Subcutaneous abdominal adipose tissue (tissue), 5 donors: ENCODE measurements around the gene SAMD10.
A peak's percentile ranks its signal among the peaks of the same experiment; 100 is the strongest.

ENCODE experiments used
- H3K27ac ChIP-seq: one replicate; pipeline ENCODE4 v1.7.0; 2013; ENCODE audit warnings: low read depth, mild to moderate bottlenecking, inconsistent platforms, low read length, moderate library complexity
- H3K27me3 ChIP-seq, 5 donors: one replicate each; pipeline ENCODE4 v1.7.0; 2013; ENCODE audit warnings: low read length in 5 of 5, inconsistent platforms in 1 of 5; ENCODE audit not compliant: control insufficient read depth in 5 of 5, insufficient read depth in 4 of 5
- H3K36me3 ChIP-seq, 5 donors: one replicate each; pipeline ENCODE4 v1.7.0; 2013; ENCODE audit warnings: low read length in 5 of 5; ENCODE audit not compliant: control insufficient read depth in 5 of 5, insufficient read depth in 5 of 5
- H3K4me1 ChIP-seq, 5 donors: one replicate each; pipeline ENCODE4 v1.7.0; 2013; ENCODE audit warnings: low read length in 5 of 5, mild to moderate bottlenecking in 3 of 5, moderate library complexity in 1 of 5; ENCODE audit not compliant: control insufficient read depth in 5 of 5, insufficient read depth in 5 of 5
- H3K4me3 ChIP-seq, 5 donors: one replicate each; pipeline ENCODE4 v1.7.0; 2013; ENCODE audit warnings: low read length in 5 of 5, low read depth in 1 of 5
- H3K9ac ChIP-seq, 5 donors: one replicate each; pipeline ENCODE4 v1.7.0; 2013; ENCODE audit warnings: low read length in 5 of 5, mild to moderate bottlenecking in 4 of 5, moderate library complexity in 3 of 5
- H3K9me3 ChIP-seq, 5 donors: one replicate each; pipeline ENCODE4 v1.7.0; 2013; ENCODE audit warnings: low read length in 5 of 5; ENCODE audit not compliant: control insufficient read depth in 5 of 5
- donor health status: healthy.
- donor health status: healthy.
- donor health status: healthy.
- donor health status: healthy.
- donor health status: healthy.

The SAMD10 gene

DNA sequence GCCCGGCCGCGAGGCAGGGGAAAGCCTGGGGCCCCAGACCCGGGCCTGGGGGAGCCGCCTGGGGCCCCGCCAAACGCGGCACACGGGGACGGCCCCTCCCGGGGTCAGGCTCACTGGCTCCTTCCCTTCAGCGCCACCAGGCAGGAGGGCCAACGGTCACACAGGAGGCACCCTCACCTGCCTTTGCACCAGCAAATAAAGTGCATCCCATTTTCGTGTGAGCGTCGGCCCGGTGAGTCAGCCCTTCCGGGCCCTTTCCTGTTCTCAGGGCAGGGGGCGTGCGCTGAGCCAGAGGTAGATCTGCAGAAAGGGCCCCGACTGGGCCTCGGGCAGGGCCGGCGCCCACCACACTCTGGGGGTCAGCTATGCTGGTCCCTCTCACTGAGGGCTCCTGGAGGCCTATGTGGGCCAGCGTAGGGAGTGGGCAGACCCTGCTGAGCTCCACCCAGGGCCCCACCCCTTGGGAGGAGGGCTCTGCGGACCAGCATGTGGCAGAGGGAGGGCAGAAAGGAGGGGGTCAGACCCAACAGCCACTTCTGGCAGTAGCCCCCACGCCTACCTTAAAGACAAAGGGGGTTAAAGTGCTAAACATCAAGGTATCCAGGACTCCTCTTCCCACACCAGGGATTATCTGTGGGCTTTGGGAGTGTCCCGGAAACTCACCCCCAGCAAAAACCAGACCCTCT is 22.3 kb downstream of the SAMD10 start:
- H3K36me3 ChIP-seq, result peaks cover 0 to 36% (median 25%) of the 10 kb centered on the region in 5 donors
- peak overlapping the region; percentile 74 for H3K27ac ChIP-seq
- H3K9me3 ChIP-seq, result no peaks in the 10 kb centered on the region
- H3K4me3 ChIP-seq, result peak overlapping the region in 4 of 5 donors; percentile 53 to 92 (median 61)
- H3K9ac ChIP-seq, result peak overlapping the region in 4 of 5 donors; percentile 26 to 60 (median 42)
- H3K27me3 ChIP-seq, result no peaks in the 10 kb centered on the region
- peaks cover 11 to 62% (median 54%) of the 10 kb centered on the region in 5 donors for H3K4me1 ChIP-seq

DNA sequence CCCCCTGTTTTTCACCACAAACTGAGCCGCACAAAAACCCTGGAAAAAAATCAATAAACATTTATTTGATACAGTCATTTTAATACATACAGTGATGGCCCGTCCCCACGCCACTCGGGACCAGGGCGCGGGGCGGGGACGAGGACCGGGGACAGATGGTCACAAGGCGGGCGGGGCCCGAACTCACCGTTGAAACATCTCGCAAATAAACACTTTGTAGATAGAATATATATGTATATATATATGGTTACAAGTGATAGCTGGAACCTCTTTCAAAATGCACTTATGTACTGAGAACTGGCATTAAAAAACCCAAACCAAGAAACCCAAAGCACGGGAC is 22.8 kb downstream of the SAMD10 start:
- H3K9me3 ChIP-seq, result no peaks in the 10 kb centered on the region
- peak overlapping the region in 3 of 5 donors; percentile 26 to 60 (median 54) for H3K9ac ChIP-seq
- H3K36me3 ChIP-seq, result peaks cover 0 to 31% (median 20%) of the 10 kb centered on the region in 5 donors
- peak overlapping the region; percentile 74 for H3K27ac ChIP-seq
- peaks cover 11 to 67% (median 59%) of the 10 kb centered on the region in 5 donors for H3K4me1 ChIP-seq
- H3K4me3 ChIP-seq, result peak overlapping the region in 4 of 5 donors; percentile 53 to 92 (median 61)
- H3K27me3 ChIP-seq, result no peaks in the 10 kb centered on the region

DNA sequence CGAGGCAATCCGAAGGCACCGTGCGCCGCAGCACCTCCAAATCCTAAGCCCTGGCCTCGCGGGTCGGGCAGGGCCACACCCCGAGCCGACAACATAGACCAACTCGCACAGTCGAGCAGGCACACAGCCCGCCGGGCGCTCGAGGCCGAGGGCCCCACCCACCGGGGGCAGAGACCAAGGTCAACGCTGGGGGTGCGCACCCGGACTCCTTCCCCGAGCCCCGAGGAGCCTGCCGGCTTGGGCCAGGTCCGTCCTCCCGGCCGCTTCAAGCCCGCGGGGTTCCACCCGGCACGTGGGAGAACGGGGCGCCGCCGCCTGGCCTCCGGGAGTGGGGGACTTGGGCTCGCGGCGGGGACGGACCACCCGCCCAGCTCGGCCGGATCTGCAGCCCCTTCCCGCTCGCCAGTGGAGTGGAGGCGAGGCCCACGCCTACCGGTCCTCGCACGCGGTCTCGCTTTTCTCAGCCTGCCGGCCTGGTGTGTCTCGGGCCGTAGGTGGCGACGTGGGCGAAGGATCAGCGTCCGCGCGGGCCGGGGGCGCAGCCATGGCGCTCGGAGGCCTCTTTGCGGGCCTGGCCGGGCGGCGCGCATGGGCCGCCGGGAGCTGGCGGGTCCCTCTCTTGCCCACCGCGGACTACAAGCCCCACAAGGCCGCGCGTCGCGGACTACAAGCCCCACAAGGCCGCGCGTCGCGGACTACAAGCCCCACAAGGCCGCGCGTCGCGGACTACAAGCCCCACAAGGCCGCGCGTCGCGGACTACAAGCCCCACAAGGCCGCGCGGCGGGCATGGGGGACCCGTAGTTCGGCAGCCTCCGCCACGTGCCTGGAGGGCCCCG is 23.4 kb downstream of the SAMD10 start, which contains the start of gene UCKL1:
Gene UCKL1, minus strand, starts transcription at position 590 of the 837 bp plus-strand sequence. Its CDS starts 44 bp downstream, at position 546.
- no peaks in the 10 kb centered on the region for H3K9me3 ChIP-seq
- peak within 1 kb of the TSS; percentile 63 to 96 (median 90) for H3K9ac ChIP-seq
- H3K27me3 ChIP-seq, result no peaks in the 10 kb centered on the region
- peak within 1 kb of the TSS; percentile 87 for H3K27ac ChIP-seq
- peaks cover 0 to 25% (median 14%) of the 10 kb centered on the region in 5 donors for H3K36me3 ChIP-seq
- H3K4me1 ChIP-seq, result peaks cover 11 to 73% (median 65%) of the 10 kb centered on the region in 5 donors
- peak within 1 kb of the TSS; percentile 75 to 94 (median 86) for H3K4me3 ChIP-seq

DNA sequence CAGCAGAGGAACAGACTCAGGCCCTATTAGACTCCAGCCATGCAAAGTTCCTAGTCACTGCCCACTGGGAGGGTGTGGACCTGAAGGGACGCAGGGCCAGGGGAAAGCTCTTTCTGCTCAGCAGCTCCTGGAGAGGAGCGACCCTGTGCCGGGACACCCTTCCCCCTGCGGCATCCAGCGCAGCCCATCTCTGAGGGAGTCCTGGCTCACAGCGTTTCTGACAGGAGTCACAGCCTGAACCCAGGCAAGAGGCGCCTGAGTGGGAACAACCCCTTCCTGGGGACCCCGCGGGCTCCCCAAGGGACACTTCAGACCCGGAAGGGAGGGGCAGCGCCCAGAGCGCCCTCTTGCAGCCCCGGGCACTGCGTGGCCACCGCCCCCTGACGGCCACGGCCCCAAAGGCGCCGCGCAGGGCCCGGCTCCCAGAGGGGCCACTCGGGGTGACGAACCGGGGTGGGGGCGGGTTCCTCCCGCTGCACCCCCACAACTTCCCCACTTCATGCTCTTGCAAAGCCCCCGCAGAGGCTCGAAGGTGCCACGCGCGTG is 24.1 kb downstream of the SAMD10 start:
- H3K27ac ChIP-seq, result peak overlapping the region; percentile 87
- peak overlapping the region; percentile 75 to 94 (median 86) for H3K4me3 ChIP-seq
- H3K4me1 ChIP-seq, result peaks cover 11 to 80% (median 72%) of the 10 kb centered on the region in 5 donors
- H3K27me3 ChIP-seq, result no peaks in the 10 kb centered on the region
- H3K9me3 ChIP-seq, result no peaks in the 10 kb centered on the region
- H3K36me3 ChIP-seq, result peaks cover 0 to 24% (median 13%) of the 10 kb centered on the region in 5 donors
- peak overlapping the region; percentile 63 to 96 (median 90) for H3K9ac ChIP-seq

DNA sequence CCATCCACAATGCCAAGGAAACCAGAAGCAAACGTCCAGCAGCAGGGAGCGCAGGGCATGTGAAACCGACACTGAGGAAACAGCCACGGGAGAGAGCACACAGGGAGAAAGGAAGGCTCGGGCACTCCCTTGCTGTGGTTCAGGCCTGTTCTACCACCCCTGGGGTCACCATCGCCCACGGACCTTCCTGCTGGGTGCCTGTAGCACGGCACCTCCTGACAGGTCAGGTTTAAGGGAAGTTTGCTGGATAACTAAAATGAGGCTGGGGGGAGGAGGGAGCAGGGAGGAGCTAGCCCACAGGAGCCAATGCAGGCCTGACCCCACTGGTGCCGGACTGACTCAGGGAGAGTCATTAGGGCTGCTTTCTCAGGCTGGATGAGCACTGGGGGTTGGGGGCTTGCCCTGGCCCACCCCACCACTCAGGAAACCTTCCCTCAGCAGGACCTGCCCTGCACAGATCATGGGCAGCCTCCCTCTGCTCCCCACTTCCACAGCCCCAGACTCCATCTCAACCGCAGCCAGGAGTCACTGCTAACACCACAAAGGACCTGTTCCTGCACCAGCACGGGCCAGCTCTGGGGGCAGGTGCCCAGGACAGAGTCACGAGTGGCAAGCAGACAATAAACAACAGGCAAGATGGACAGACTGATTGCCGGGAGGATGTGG is 25.5 kb downstream of the SAMD10 start:
- Histone ChIP-seq H3K9me3 (no peaks in the 10 kb centered on the region), H3K27ac (no peak overlapping the region), H3K9ac (peak overlapping the region in 2 of 5 donors; percentile 36 to 48), H3K27me3 (no peaks in the 10 kb centered on the region), H3K4me1 (peaks cover 19 to 88% (median 82%) of the 10 kb centered on the region in 5 donors), H3K4me3 (peak overlapping the region in 2 of 5 donors; percentile 30 to 92), H3K36me3 (peaks cover 0 to 11% (median 0%) of the 10 kb centered on the region in 5 donors)

DNA sequence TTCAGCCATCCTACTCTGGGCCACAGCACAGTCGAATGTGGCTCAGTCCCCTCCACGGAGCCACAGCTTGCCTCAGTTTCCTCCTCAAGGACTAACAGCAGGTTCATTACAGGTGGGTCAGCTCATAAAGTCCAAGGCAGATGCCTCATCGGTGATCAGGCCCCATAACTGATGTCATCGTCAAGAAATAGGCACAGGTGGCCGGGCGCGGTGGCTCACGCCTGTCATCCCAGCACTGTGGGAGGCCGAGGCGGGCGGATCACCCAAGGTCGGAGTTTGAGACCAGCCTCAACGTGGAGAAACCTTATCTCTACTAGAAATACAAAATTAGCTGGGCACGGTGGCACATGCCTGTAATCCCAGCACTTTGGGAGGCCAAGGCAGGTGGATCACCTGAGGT is 26.7 kb downstream of the SAMD10 start:
- Histone ChIP-seq H3K27me3 (no peaks in the 10 kb centered on the region), H3K9ac (no peak overlapping the region), H3K27ac (no peak overlapping the region), H3K9me3 (no peaks in the 10 kb centered on the region), H3K36me3 (peaks cover 0 to 6% (median 0%) of the 10 kb centered on the region in 5 donors), H3K4me1 (peaks cover 25 to 89% (median 84%) of the 10 kb centered on the region in 5 donors), H3K4me3 (no peak overlapping the region)

DNA sequence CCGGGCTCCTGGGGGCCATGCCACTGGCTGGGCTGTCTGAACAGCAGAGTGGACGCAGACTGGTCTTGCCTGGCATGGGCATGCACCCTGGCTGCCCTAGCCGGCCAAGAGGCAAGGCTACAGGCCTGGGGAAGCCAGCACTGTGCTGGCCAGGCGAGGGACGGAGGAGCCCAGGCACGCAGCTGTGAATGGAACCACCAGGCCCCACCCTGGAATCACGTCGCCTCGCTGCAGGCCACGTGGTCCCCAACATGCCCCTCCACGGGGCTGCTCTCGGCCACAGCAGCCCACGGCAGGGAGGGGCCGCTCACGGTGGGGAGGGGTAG is 27.3 kb downstream of the SAMD10 start:
- Histone ChIP-seq H3K36me3 (peaks cover 0 to 6% (median 0%) of the 10 kb centered on the region in 5 donors), H3K9ac (peak overlapping the region in 1 of 5 donors; percentile 2), H3K4me1 (peaks cover 25 to 90% (median 85%) of the 10 kb centered on the region in 5 donors), H3K27ac (no peak overlapping the region), H3K27me3 (no peaks in the 10 kb centered on the region), H3K9me3 (no peaks in the 10 kb centered on the region), H3K4me3 (no peak overlapping the region)

DNA sequence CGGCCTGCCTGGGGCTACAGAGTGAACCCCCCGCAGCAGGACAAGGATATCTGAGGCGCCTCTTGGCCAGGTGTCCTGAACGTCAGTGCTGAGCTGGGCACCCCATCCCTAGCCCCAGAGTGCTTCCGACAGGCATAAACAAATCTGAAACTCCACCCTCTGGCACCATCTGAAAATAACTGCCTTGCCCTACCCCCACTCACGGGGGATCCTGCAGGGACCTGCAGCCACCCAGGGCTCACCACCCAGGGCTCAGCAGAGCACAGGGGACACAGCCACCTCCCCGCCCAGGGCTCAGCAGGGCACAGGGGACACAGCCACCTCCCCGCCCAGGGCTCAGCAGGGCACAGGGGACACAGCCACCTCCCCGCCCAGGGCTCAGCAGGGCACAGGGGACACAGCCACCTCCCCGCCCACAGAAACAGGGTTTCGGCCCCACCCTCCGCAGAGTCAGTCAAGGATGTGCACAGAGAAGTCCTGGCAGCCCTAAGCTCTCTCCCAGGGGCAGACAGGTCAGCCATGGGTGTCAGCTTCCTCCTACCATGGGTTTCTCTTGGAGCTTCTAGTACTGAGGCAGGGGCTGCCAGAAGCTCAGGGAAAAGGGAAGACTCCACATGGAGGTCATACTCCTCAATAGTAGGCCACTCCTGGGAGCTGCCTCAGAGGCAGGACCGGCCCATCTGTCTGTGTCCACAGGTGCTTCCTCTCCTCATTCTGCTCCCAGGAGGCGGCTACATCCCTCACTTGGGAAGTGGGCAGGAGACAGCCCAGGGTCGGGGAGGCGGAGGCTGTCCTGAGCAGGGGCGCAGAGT is 27.8 kb downstream of the SAMD10 start:
- peak overlapping the region in 1 of 5 donors; percentile 56 for H3K9ac ChIP-seq
- H3K9me3 ChIP-seq, result no peaks in the 10 kb centered on the region
- H3K4me1 ChIP-seq, result peaks cover 25 to 87% (median 81%) of the 10 kb centered on the region in 5 donors
- H3K27ac ChIP-seq, result no peak overlapping the region
- H3K36me3 ChIP-seq, result peaks cover 0 to 6% (median 0%) of the 10 kb centered on the region in 5 donors
- H3K27me3 ChIP-seq, result no peaks in the 10 kb centered on the region
- no peak overlapping the region for H3K4me3 ChIP-seq
